Measurements from ENCODE around the gene GAK.

The GAK gene

GRCh38 chr4:887034-887763 lies 44.9 kb downstream of the GAK start:
- no peak for DNase-seq (ENCODE audit: low spot score)

- no peak for DNase-seq (ENCODE audit: low spot score)
Measured at GRCh38 chr4:886244-886643, 45.9 kb downstream of the GAK start.

GRCh38 chr4:885353-885752 lies 46.8 kb downstream of the GAK start:
- no peak for DNase-seq (ENCODE audit: low spot score)

GRCh38 chr4:884896-885295 lies 47.2 kb downstream of the GAK start:
- DNase-seq (ENCODE audit: low spot score), result no peak

GRCh38 chr4:884259-884658 lies 47.9 kb downstream of the GAK start:
- DNase-seq (ENCODE audit: low spot score), result no peak

GRCh38 chr4:883377-884095 lies 48.6 kb downstream of the GAK start:
- DNase-seq (ENCODE audit: low spot score), result no peak

GRCh38 chr4:882646-883045 lies 49.5 kb downstream of the GAK start:
- DNase-seq (ENCODE audit: low spot score), result no peak

GRCh38 chr4:881709-882108 lies 50.4 kb downstream of the GAK start:
- DNase-seq (ENCODE audit: low spot score), result no peak

- no peak for DNase-seq (ENCODE audit: low spot score)
Measured at GRCh38 chr4:880684-881405, 51.3 kb downstream of the GAK start.

- DNase-seq (ENCODE audit: low spot score), result no peak
Measured at GRCh38 chr4:879729-880077, 52.4 kb downstream of the GAK start.

- no peak for DNase-seq (ENCODE audit: low spot score)
Measured at GRCh38 chr4:878796-879728, 53.1 kb downstream of the GAK start.

- DNase-seq (ENCODE audit: low spot score), result no peak
Measured at GRCh38 chr4:877502-877901, 54.6 kb downstream of the GAK start.

- DNase-seq (ENCODE audit: low spot score), result no peak
Measured at GRCh38 chr4:876780-877179, 55.3 kb downstream of the GAK start.

GRCh38 chr4:875818-876423 lies 56.2 kb downstream of the GAK start:
- no peak for DNase-seq (ENCODE audit: low spot score)

GRCh38 chr4:874971-875817 lies 56.9 kb downstream of the GAK start:
- no peak for DNase-seq (ENCODE audit: low spot score)

GRCh38 chr4:874056-874455 lies 58.1 kb downstream of the GAK start:
- no peak for DNase-seq (ENCODE audit: low spot score)

GRCh38 chr4:872241-872981 lies 59.7 kb downstream of the GAK start:
- no peak for DNase-seq (ENCODE audit: low spot score)

GRCh38 chr4:871484-871883 lies 60.6 kb downstream of the GAK start:
- no peak for DNase-seq (ENCODE audit: low spot score)

GRCh38 chr4:870951-871350 lies 61.2 kb downstream of the GAK start:
- no peak for DNase-seq (ENCODE audit: low spot score)

- no peak for DNase-seq (ENCODE audit: low spot score)
Measured at GRCh38 chr4:869776-870175, 62.3 kb downstream of the GAK start.

All from AG20443 (cell line).